GM18498 (cell line): ENCODE results near the gene TM2D1.

Experiments
- ATAC-seq: cut with Tn5 transposase; IDR thresholded peaks from one replicate; pipeline ENCODE4 v1.9.1; 2021; ENCODE audit warnings: mild to moderate bottlenecking, moderate library complexity; ENCODE audit not compliant: unreplicated experiment

The TM2D1 gene

GRCh38 chr1:61645476-61645875 lies 79.5 kb downstream of the TM2D1 start:
- ATAC-seq, result no peak

- ATAC-seq, result no peak
Measured at GRCh38 chr1:61644303-61644702, 80.6 kb downstream of the TM2D1 start.

GRCh38 chr1:61642475-61643232 lies 82.3 kb downstream of the TM2D1 start:
- ATAC-seq, result no peak

- peak; percentile 99 for ATAC-seq
Measured at GRCh38 chr1:61641578-61642336, 83.2 kb downstream of the TM2D1 start.

- ATAC-seq, result no peak
Measured at GRCh38 chr1:61640531-61641530, 84.1 kb downstream of the TM2D1 start.

GRCh38 chr1:61639608-61640336 lies 85.2 kb downstream of the TM2D1 start:
- ATAC-seq, result no peak

- ATAC-seq, result no peak
Measured at GRCh38 chr1:61638911-61639605, 85.9 kb downstream of the TM2D1 start.

- no peak for ATAC-seq
Measured at GRCh38 chr1:61638296-61638695, 86.6 kb downstream of the TM2D1 start.

- ATAC-seq, result no peak
Measured at GRCh38 chr1:61637470-61637869, 87.5 kb downstream of the TM2D1 start.

GRCh38 chr1:61636814-61637213 lies 88.1 kb downstream of the TM2D1 start:
- no peak for ATAC-seq

- ATAC-seq, result no peak
Measured at GRCh38 chr1:61636376-61636775, 88.6 kb downstream of the TM2D1 start.

GRCh38 chr1:61635557-61635956 lies 89.4 kb downstream of the TM2D1 start:
- no peak for ATAC-seq

- ATAC-seq, result no peak
Measured at GRCh38 chr1:61631436-61631835, 93.5 kb downstream of the TM2D1 start.
